Measurements from ENCODE around the gene FSTL3.

DNA sequence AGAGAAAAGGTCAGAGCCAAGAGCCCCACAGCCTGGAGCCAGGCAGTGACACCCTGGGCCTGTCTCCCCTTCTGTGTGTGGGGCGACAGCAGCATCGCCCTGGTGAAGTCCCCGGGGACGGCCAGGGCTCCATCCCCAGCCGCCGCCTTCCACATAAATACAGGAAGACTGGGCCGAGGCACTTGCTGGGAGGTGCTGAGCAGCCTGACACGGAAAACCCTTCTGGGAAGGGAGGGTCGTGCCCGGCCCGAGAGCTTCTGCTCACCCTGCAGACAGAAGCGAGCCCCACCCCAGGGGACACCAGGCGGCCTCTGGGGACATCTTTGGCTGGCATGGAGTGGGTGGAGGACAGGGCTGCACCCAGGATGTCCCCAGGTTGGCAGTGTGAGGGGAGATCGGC is 31.4 kb upstream of the FSTL3 start:
- TF ChIP-seq MYC (IDR thresholded peaks at IDR 0.05; ENCODE audit: insufficient read depth, insufficient read length, insufficient replicate concordance, low read length, severe bottlenecking): no peak
- TF ChIP-seq CBX5 (IDR thresholded peaks at IDR 0.05; ENCODE audit: low read depth): no peak
- no peak for TF ChIP-seq EZH2 (IDR thresholded peaks at IDR 0.05; ENCODE audit: borderline replicate concordance, control insufficient read depth, low read depth, low read length)
- TF ChIP-seq, protein P1, sequence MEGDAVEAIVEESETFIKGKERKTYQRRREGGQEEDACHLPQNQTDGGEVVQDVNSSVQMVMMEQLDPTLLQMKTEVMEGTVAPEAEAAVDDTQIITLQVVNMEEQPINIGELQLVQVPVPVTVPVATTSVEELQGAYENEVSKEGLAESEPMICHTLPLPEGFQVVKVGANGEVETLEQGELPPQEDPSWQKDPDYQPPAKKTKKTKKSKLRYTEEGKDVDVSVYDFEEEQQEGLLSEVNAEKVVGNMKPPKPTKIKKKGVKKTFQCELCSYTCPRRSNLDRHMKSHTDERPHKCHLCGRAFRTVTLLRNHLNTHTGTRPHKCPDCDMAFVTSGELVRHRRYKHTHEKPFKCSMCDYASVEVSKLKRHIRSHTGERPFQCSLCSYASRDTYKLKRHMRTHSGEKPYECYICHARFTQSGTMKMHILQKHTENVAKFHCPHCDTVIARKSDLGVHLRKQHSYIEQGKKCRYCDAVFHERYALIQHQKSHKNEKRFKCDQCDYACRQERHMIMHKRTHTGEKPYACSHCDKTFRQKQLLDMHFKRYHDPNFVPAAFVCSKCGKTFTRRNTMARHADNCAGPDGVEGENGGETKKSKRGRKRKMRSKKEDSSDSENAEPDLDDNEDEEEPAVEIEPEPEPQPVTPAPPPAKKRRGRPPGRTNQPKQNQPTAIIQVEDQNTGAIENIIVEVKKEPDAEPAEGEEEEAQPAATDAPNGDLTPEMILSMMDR (IDR thresholded peaks at IDR 0.05 in 2 of 3, conservative IDR thresholded peaks at IDR 0.05 in 1 of 3; ENCODE audit: control insufficient read depth in 2 of 3, extremely low read depth in 1 of 3, insufficient read depth in 1 of 3, low read depth in 3 of 3, low read length in 3 of 3): no peak
- no peak for TF ChIP-seq YBX1 (IDR thresholded peaks at IDR 0.05)
- TF ChIP-seq BHLHE40 (IDR thresholded peaks at IDR 0.05; ENCODE audit: borderline replicate concordance in 1 of 2, low read depth in 2 of 2, low read length in 1 of 2): no peak
- TF ChIP-seq HDAC2 (IDR thresholded peaks at IDR 0.05): no peak
- TF ChIP-seq, protein P2, sequence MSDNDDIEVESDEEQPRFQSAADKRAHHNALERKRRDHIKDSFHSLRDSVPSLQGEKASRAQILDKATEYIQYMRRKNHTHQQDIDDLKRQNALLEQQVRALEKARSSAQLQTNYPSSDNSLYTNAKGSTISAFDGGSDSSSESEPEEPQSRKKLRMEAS (IDR thresholded peaks at IDR 0.05; ENCODE audit: low read depth, low read length): no peak
- TF ChIP-seq POLR2A (IDR thresholded peaks at IDR 0.05; ENCODE audit: low read depth, low read length): no peak

Measured in GM12878 (cell line).